Measurements from ENCODE around the gene LARGE1.

LARGE1 gene

GRCh38 chr22:33891455-33891854 is 28.8 kb downstream of the LARGE1 start:
- TF ChIP-seq EZH2phosphoT487 (IDR thresholded peaks at IDR 0.05; ENCODE audit: borderline replicate concordance) (no peak), CTCF (conservative IDR thresholded peaks at IDR 0.05; ENCODE audit: low read length) (no peak)

GRCh38 chr22:33889748-33890147 is 30.5 kb downstream of the LARGE1 start:
- H3K9me3 ChIP-seq (ENCODE audit: insufficient read depth, low read depth, low read length): peaks cover 10% of the 10 kb centered on the region; the same call in 1 of the 2 replicates
- H3K9ac ChIP-seq (ENCODE audit: low read depth, low read length, poor library complexity, severe bottlenecking): no peak overlapping the region
- no peak overlapping the region for H3K4me3 ChIP-seq (ENCODE audit: low read length, poor library complexity, severe bottlenecking)
- no peak for TF ChIP-seq EZH2phosphoT487 (IDR thresholded peaks at IDR 0.05; ENCODE audit: borderline replicate concordance)
- TF ChIP-seq CTCF (conservative IDR thresholded peaks at IDR 0.05; ENCODE audit: low read length): no peak
- no peaks in the 10 kb centered on the region for H3K27me3 ChIP-seq (ENCODE audit: insufficient read depth, low read length, poor library complexity, severe bottlenecking)
- H3K36me3 ChIP-seq (ENCODE audit: insufficient read depth, low read length): no peaks in the 10 kb centered on the region
- H3K79me2 ChIP-seq (ENCODE audit: insufficient read depth, low read length): no peaks in the 10 kb centered on the region
- H3K4me2 ChIP-seq (ENCODE audit: low read depth, low read length, poor library complexity, severe bottlenecking): no peak overlapping the region
- H2AFZ ChIP-seq (ENCODE audit: low read length): no peak overlapping the region
- no peaks in the 10 kb centered on the region for H3K9me2 ChIP-seq (replicated peaks; ENCODE audit: low read depth, low read length)
- no peaks in the 10 kb centered on the region for H3K4me1 ChIP-seq (ENCODE audit: insufficient read depth, low read length, poor library complexity, severe bottlenecking)
- H4K20me1 ChIP-seq (ENCODE audit: insufficient read depth, low read length, poor library complexity, severe bottlenecking): no peaks in the 10 kb centered on the region
- H3F3A ChIP-seq (ENCODE audit: low read depth): no peaks in the 10 kb centered on the region

More at GRCh38 chr22:33891455-33891854, 28.8 kb downstream of the LARGE1 start:
- H3K36me3 ChIP-seq (ENCODE audit: insufficient read depth, low read length): no peaks in the 10 kb centered on the region
- H3K4me2 ChIP-seq (ENCODE audit: low read depth, low read length, poor library complexity, severe bottlenecking): no peak overlapping the region
- H3F3A ChIP-seq (ENCODE audit: low read depth): no peaks in the 10 kb centered on the region
- H3K9ac ChIP-seq (ENCODE audit: low read depth, low read length, poor library complexity, severe bottlenecking): no peak overlapping the region
- no peak overlapping the region for H3K4me3 ChIP-seq (ENCODE audit: low read length, poor library complexity, severe bottlenecking)
- peaks cover 5% of the 10 kb centered on the region; the same call in 1 of the 2 replicates for H3K9me3 ChIP-seq (ENCODE audit: insufficient read depth, low read depth, low read length)
- no peaks in the 10 kb centered on the region for H3K4me1 ChIP-seq (ENCODE audit: insufficient read depth, low read length, poor library complexity, severe bottlenecking)
- H3K27me3 ChIP-seq (ENCODE audit: insufficient read depth, low read length, poor library complexity, severe bottlenecking): no peaks in the 10 kb centered on the region
- H3K79me2 ChIP-seq (ENCODE audit: insufficient read depth, low read length): no peaks in the 10 kb centered on the region
- no peaks in the 10 kb centered on the region for H3K9me2 ChIP-seq (replicated peaks; ENCODE audit: low read depth, low read length)
- no peaks in the 10 kb centered on the region for H4K20me1 ChIP-seq (ENCODE audit: insufficient read depth, low read length, poor library complexity, severe bottlenecking)
- no peak overlapping the region for H2AFZ ChIP-seq (ENCODE audit: low read length)

- Histone ChIP-seq H3K79me2 (ENCODE audit: insufficient read depth, low read length) (no peaks in the 10 kb centered on the region), H3K9me2 (replicated peaks; ENCODE audit: low read depth, low read length) (no peaks in the 10 kb centered on the region), H4K20me1 (ENCODE audit: insufficient read depth, low read length, poor library complexity, severe bottlenecking) (no peaks in the 10 kb centered on the region), H3K36me3 (ENCODE audit: insufficient read depth, low read length) (no peaks in the 10 kb centered on the region), H3K4me3 (ENCODE audit: low read length, poor library complexity, severe bottlenecking) (no peak overlapping the region), H3K9me3 (ENCODE audit: insufficient read depth, low read depth, low read length) (peaks cover 10% of the 10 kb centered on the region; the same call in 1 of the 2 replicates), H3K4me1 (ENCODE audit: insufficient read depth, low read length, poor library complexity, severe bottlenecking) (no peaks in the 10 kb centered on the region), H3K4me2 (ENCODE audit: low read depth, low read length, poor library complexity, severe bottlenecking) (no peak overlapping the region), H3F3A (ENCODE audit: low read depth) (no peaks in the 10 kb centered on the region), H3K9ac (ENCODE audit: low read depth, low read length, poor library complexity, severe bottlenecking) (no peak overlapping the region), H2AFZ (ENCODE audit: low read length) (no peak overlapping the region), H3K27me3 (ENCODE audit: insufficient read depth, low read length, poor library complexity, severe bottlenecking) (no peaks in the 10 kb centered on the region)
- TF ChIP-seq EZH2phosphoT487 (IDR thresholded peaks at IDR 0.05; ENCODE audit: borderline replicate concordance) (no peak), CTCF (conservative IDR thresholded peaks at IDR 0.05; ENCODE audit: low read length) (no peak)
Observed at GRCh38 chr22:33888821-33889220, 31.5 kb downstream of the LARGE1 start.
